ENCODE data around the gene WASL. TPM values are rescaled to one million over a fixed set of nuclear protein-coding genes. Genes with fewer than 3 reads are reported as not detected.
A peak's percentile ranks its signal among the peaks of the same experiment; 100 is the strongest.

The WASL gene
- total RNA-seq, 6 experiments from 2014 or later, result 22.7 to 27.6 (median 26.5) TPM

DNA sequence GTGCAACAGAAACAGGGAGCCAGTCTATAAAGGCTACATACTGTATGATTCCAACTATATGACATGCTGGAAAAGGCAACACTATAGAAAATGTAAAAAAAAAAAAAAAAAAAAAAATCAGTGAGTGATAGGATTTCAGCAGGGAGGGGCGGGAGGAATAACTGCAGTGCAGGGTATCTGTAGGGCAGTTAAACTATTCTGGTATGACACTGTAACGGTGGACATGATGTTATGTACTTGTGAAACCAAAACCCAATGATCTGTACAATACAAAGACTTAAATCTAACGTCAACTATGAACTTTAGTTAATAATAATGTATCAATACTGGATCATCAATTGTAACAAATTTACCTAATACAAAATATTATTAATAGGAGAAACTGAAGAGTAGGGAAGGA is 14.3 kb downstream of the WASL start:
- TF ChIP-seq, protein P1, sequence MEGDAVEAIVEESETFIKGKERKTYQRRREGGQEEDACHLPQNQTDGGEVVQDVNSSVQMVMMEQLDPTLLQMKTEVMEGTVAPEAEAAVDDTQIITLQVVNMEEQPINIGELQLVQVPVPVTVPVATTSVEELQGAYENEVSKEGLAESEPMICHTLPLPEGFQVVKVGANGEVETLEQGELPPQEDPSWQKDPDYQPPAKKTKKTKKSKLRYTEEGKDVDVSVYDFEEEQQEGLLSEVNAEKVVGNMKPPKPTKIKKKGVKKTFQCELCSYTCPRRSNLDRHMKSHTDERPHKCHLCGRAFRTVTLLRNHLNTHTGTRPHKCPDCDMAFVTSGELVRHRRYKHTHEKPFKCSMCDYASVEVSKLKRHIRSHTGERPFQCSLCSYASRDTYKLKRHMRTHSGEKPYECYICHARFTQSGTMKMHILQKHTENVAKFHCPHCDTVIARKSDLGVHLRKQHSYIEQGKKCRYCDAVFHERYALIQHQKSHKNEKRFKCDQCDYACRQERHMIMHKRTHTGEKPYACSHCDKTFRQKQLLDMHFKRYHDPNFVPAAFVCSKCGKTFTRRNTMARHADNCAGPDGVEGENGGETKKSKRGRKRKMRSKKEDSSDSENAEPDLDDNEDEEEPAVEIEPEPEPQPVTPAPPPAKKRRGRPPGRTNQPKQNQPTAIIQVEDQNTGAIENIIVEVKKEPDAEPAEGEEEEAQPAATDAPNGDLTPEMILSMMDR (IDR thresholded peaks at IDR 0.05), result no peak
- Mint-ChIP-seq H3K4me3 (no peak overlapping the region), H3K9me3 (no peaks in the 10 kb centered on the region; the same call in 1 of the 2 replicates), H3K27ac (no peak overlapping the region), H3K36me3 (ENCODE audit: low read depth) (peaks cover 19% of the 10 kb centered on the region), H3K27me3 (ENCODE audit: insufficient read depth) (no peaks in the 10 kb centered on the region), H3K4me1 (ENCODE audit: low read depth) (peaks cover 41% of the 10 kb centered on the region)
- no peak for DNase-seq

DNA sequence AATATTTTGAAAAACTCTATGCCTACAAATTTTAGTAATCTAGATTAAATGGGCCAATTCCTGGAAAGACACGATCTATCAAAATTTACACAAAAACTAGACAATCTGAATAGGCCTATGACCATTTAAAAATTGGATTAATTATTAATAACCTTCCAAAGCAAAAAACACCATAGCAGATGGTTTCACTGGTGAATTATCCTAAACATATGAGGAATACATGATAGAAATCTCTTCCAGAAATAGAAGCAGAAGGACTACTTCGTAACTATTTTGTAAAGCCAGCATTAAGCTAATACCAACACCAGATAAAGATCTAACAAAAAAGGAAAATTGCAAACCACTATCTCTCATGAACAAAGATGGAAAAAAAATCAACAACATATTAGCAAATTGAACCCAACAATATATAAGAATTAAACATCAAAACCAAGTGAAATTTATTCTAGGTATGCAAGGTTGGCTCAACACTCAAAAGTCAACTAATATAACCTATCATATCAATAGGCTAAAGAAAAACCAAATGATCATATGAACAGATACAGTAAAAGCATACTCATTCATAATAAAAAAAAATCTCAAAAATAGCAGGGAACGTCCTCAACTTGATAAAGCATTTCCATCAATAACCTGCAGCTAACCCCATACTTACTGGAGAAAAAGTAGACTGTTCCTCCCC is 16.3 kb downstream of the WASL start:
- Mint-ChIP-seq H3K36me3 (ENCODE audit: low read depth) (peaks cover 19% of the 10 kb centered on the region), H3K27ac (no peak overlapping the region), H3K27me3 (ENCODE audit: insufficient read depth) (no peaks in the 10 kb centered on the region), H3K9me3 (no peaks in the 10 kb centered on the region; the same call in 1 of the 2 replicates), H3K4me1 (ENCODE audit: low read depth) (peaks cover 56% of the 10 kb centered on the region), H3K4me3 (no peak overlapping the region)
- no peak for DNase-seq
- TF ChIP-seq, protein P1 (IDR thresholded peaks at IDR 0.05), result no peak

DNA sequence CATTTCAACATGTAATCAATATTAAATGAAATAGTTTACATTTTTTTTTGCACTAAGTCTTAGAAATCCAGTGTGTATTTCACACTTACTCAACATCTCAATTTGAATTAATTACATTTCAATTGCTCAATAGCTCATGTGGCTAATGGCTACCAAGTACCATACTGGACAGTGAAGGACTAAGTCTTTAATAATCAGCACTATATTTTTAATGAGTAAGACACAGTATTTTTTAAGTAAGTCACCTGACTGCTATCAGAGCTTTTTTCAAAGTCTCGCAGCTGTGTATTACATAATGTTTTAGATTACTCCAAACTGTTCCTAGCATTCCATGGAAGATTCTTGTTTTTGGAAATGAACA is 19.6 kb downstream of the WASL start:
- Mint-ChIP-seq H3K27me3 (ENCODE audit: insufficient read depth) (no peaks in the 10 kb centered on the region), H3K36me3 (ENCODE audit: low read depth) (peaks cover 18% of the 10 kb centered on the region), H3K27ac (no peak overlapping the region), H3K4me1 (ENCODE audit: low read depth) (peaks cover 64% of the 10 kb centered on the region), H3K9me3 (no peaks in the 10 kb centered on the region; the same call in 1 of the 2 replicates), H3K4me3 (no peak overlapping the region)
- no peak for DNase-seq
- TF ChIP-seq, protein P1 (IDR thresholded peaks at IDR 0.05), result no peak

DNA sequence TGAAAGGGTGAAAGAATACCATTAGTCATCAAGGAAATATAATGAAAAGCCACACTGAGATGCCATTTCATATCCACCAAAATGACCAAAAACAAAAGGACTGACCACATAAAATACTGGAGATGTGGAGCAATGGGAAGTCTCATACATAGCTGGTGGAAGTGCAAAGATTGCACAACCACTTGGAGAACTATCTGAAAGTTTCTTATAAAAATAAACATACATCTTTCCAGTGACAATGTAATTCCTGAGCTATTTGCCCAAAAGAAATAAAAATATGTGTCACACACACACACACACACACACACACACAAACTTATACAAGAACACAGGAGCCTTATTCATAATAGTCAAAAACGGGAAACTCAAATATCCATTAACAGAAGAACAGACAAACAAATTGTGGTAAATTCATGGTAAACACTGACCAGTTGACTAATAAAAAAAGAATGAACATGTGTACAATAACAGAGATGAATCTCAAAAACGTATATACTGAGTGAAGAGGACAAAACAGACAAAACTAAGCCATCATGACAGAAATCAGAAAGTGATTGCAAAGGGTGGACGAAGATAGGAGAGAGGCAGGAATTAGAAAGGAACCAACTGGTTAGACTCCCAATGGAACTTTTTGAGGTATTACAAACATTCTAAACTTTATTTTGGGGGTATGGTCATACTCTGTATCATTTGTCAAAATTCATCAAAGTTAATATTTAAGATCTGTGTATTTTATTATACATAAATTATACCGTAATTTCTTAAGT is 21.5 kb downstream of the WASL start:
- Mint-ChIP-seq H3K4me3 (peak overlapping the region; percentile 62), H3K9me3 (no peaks in the 10 kb centered on the region), H3K27ac (peak overlapping the region; percentile 52), H3K27me3 (ENCODE audit: insufficient read depth) (no peaks in the 10 kb centered on the region), H3K4me1 (ENCODE audit: low read depth) (peaks cover 57% of the 10 kb centered on the region), H3K36me3 (ENCODE audit: low read depth) (peaks cover under 1% of the 10 kb centered on the region; the same call in 1 of the 2 replicates)
- TF ChIP-seq, protein P1 (IDR thresholded peaks at IDR 0.05), result no peak
- peak; percentile 90 for DNase-seq

DNA sequence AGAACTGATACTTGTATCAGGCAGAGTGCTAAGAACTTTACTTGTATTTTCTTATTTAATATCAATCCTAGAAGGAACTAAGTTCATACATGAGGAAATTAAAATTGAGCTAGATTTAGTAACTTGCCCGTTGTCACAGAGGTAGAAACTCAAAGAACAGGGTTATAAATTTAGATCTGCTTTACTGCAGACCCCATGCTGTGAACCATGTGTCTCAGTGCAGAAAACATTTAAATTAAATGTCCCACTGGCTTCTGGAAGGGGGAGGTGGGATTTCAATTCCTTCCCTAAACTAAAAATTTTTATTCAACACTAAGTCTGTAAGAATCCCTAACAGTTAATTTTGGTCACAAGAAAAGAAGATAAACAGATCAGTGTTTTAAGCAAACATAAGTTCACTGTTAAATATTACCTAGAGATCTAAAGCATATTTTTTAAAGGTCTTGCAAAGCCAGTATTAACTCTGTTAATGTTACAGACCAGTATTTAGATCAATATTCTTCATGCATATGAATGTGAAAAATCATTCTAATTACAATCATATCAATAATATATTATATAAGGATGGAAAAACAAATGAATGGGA is 23.1 kb downstream of the WASL start:
- TF ChIP-seq, protein P1 (IDR thresholded peaks at IDR 0.05), result no peak
- H3K4me1 Mint-ChIP-seq (ENCODE audit: low read depth), result peaks cover 59% of the 10 kb centered on the region
- no peaks in the 10 kb centered on the region for H3K9me3 Mint-ChIP-seq
- H3K27ac Mint-ChIP-seq, result no peak overlapping the region
- H3K36me3 Mint-ChIP-seq (ENCODE audit: low read depth), result no peaks in the 10 kb centered on the region
- no peak for DNase-seq
- no peaks in the 10 kb centered on the region for H3K27me3 Mint-ChIP-seq (ENCODE audit: insufficient read depth)
- no peak overlapping the region for H3K4me3 Mint-ChIP-seq

All from HFFc6 (cell line).